Heart left ventricle (tissue), 13 donors: ENCODE measurements around the gene NCK2.

Experiments
- CTCF ChIP-seq, 12 donors: fragments of 200-600 bp; sonication (generic) in 4 of 12; IDR thresholded peaks; one replicate each; pipeline versions ENCODE4 v1.5.0 to v1.8.0; 2018 to 2022; ENCODE audit warnings: antibody characterized with exemption in 12 of 12, mild to moderate bottlenecking in 5 of 12
- POLR2A ChIP-seq, 2 donors: fragments of 450-650 bp; IDR thresholded peaks; one replicate each; pipeline ENCODE4 v1.6.1; 2017; ENCODE audit warnings: antibody characterized with exemption in 2 of 2, mild to moderate bottlenecking in 2 of 2, moderate library complexity in 2 of 2
- donor health status: ischemic (EF 13 %, LVEDD 7.1; RV severe dilation, severe dysfunction).
- donor health status: DM: no; HTN: yes; CAD: no.
- donor health status: DM: no; HTN: no; CAD: no.
- donor health status: ischemic (EF 25% LVEDD 6.9; RV normal size, moderate dysfunction).
- donor health status: ischemic (EF 25% LVEDD 5.7; RV mildly dilated, moderate dysfunction).
- donor health status: ischemic (EF 35%, LVEDD 5.7; RV mildly dilated, moderate dysfunction).
- donor health status: nonischemic (EF 11% LVEDD 7.7; RV severe dilation, severe dysfunction).
- donor health status: DM: yes; HTN: yes; CAD: no.
- donor health status: PGD.
- donor health status: ischemic (EF 29% LVEDD 5.4; RV normal size, mild dysfunction).
- donor health status: nonischemic (EF 23%, LVEDD 6.1; RV moderate dilation, normal function).

GRCh38 chr2:105859694-105859951 lies 114.9 kb downstream of the NCK2 start:
- TF ChIP-seq CTCF (IDR thresholded peaks at IDR 0.05) = no peak
- TF ChIP-seq POLR2A (IDR thresholded peaks at IDR 0.05) = no peak
